ENCODE results near the gene DGCR2. TPM values are rescaled to one million over a fixed set of nuclear protein-coding genes. Genes with fewer than 3 reads are reported as not detected.

The DGCR2 gene
- total and polyA plus RNA-seq, 2 experiments from 2014 or later, result 65.8 to 82.1 TPM

DNA sequence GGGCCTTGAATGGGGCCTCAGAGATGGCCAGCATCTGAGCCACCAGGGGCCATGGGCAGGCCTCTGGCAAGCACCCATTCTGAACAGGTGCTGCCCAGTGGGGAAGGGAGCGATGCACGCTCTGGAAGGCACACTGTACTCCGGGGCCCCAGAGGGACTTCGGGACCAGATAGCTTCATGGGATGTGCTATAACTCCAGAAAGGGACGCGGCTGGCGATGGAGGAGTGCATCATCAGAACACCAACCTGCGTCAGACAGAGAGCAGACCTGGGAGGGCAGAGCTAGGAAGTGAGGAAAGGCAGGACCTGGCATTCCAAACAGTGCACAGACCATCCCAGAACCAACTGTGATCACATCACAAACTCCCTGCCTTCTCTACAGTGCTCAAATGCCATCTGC is 16.8 kb downstream of the DGCR2 start:
- no peaks in the 10 kb centered on the region for H3K27me3 ChIP-seq
- H3K4me1 ChIP-seq (ENCODE audit: low read depth), result no peaks in the 10 kb centered on the region
- no peak overlapping the region for H3K27ac ChIP-seq
- no peak overlapping the region for H3K4me3 ChIP-seq
- DNase-seq (ENCODE audit: low read depth in 1 of 2, low spot score in 1 of 2), result no peak
- TF ChIP-seq, protein P1, sequence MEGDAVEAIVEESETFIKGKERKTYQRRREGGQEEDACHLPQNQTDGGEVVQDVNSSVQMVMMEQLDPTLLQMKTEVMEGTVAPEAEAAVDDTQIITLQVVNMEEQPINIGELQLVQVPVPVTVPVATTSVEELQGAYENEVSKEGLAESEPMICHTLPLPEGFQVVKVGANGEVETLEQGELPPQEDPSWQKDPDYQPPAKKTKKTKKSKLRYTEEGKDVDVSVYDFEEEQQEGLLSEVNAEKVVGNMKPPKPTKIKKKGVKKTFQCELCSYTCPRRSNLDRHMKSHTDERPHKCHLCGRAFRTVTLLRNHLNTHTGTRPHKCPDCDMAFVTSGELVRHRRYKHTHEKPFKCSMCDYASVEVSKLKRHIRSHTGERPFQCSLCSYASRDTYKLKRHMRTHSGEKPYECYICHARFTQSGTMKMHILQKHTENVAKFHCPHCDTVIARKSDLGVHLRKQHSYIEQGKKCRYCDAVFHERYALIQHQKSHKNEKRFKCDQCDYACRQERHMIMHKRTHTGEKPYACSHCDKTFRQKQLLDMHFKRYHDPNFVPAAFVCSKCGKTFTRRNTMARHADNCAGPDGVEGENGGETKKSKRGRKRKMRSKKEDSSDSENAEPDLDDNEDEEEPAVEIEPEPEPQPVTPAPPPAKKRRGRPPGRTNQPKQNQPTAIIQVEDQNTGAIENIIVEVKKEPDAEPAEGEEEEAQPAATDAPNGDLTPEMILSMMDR (IDR thresholded peaks at IDR 0.05; ENCODE audit: low read depth, low read length), result no peak
- no peaks in the 10 kb centered on the region for H3K9me3 ChIP-seq (ENCODE audit: low read depth)
- H3K36me3 ChIP-seq, result no peaks in the 10 kb centered on the region

DNA sequence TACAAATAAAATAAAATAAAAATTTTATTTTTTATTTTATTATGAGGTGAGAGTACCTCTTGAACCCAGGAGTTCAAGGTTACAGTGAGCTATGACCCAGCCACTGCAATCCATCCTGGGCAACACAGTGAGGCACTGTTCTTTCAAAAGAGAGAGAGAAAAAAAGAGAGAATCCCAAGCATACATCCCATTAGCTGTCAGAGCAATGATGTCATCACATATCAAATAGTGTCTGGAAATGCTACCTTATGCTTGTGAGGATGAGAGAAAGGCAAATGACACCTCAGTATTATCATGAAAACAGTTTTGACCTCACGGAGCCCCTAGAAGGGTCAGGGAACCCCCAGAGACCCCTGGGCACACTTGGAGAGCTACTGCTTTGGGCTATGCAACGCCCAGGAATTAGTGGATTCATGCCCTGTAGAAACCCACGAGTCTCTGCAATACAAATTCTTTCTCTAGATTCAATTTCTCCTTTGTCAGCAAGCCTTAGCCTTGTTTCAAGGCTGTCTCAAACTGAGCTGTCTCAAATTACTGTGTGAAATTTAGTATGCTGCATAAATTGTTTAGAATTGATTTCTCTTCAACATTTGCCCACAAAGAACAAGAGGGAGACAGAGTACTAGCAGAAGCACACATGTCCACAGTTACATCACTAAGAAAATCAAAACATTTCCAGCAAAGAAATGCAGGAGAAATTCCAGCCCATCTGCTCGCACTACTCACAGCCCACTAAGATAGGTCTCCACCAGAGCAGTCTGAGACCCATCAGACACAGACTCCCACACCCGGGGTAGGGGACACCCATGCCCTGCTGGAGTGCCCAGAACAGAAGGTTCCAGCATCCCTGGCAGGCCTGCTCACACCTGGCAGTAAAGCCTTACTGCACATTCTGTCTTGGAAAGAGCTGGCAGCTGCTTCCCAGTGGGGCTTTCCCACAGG is 18.1 kb downstream of the DGCR2 start:
- no peak overlapping the region for H3K4me3 ChIP-seq
- DNase-seq (ENCODE audit: low read depth in 1 of 2, low spot score in 1 of 2), result no peak
- TF ChIP-seq, protein P1 (IDR thresholded peaks at IDR 0.05; ENCODE audit: low read depth, low read length), result no peak
- no peaks in the 10 kb centered on the region for H3K27me3 ChIP-seq
- H3K4me1 ChIP-seq (ENCODE audit: low read depth), result no peaks in the 10 kb centered on the region
- H3K27ac ChIP-seq, result peak overlapping the region; percentile 15
- no peaks in the 10 kb centered on the region for H3K9me3 ChIP-seq (ENCODE audit: low read depth)
- no peaks in the 10 kb centered on the region for H3K36me3 ChIP-seq

DNA sequence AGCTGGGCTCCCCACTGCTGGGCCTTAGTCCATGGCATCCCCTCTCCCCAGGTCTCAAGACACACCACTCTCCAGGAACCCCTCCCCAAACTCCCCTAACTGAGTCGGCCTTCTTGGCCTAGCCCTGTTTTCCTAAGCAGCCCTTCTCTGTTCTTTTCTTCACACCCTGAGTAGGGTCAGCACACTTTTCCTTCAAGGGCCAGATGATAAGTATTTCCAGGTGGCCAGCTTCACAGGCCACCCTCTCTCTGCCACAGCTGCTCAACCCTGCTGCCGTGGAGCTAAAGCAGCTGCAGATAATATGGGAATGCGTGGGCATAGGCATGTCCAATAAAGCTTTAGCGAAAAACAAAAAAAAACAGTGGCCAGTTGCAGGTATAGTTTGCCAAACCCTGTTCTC is 24.1 kb downstream of the DGCR2 start:
- TF ChIP-seq, protein P1 (IDR thresholded peaks at IDR 0.05; ENCODE audit: low read depth, low read length), result no peak
- H3K4me3 ChIP-seq, result no peak overlapping the region
- no peaks in the 10 kb centered on the region for H3K27me3 ChIP-seq
- H3K4me1 ChIP-seq (ENCODE audit: low read depth), result no peaks in the 10 kb centered on the region
- DNase-seq (ENCODE audit: low read depth in 1 of 2, low spot score in 1 of 2), result no peak
- no peaks in the 10 kb centered on the region for H3K9me3 ChIP-seq (ENCODE audit: low read depth)
- H3K36me3 ChIP-seq, result no peaks in the 10 kb centered on the region
- H3K27ac ChIP-seq, result peak overlapping the region; percentile 64

DNA sequence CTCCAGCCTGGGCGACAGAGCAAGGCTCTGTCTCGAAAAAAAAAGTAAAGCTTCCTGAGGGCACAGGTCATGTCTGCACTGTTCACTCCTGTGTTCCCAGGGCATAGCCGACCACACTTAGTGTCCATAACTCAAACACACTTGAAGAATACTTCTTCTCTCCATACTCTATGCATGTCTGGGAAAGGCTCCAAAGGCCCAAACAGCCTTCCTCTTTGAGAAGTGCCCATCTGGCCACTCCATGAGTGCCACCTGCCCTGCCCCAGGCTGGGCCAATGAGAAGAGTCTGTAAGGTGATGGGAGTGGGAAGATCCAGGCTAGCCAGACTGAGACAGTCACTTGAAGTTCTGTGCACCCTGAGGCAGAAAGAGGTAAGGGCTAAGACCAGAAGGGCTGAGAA is 24.7 kb downstream of the DGCR2 start:
- Histone ChIP-seq H3K9me3 (ENCODE audit: low read depth) (no peaks in the 10 kb centered on the region), H3K4me3 (no peak overlapping the region), H3K4me1 (ENCODE audit: low read depth) (no peaks in the 10 kb centered on the region), H3K27ac (no peak overlapping the region), H3K27me3 (no peaks in the 10 kb centered on the region), H3K36me3 (no peaks in the 10 kb centered on the region)
- TF ChIP-seq, protein P1 (IDR thresholded peaks at IDR 0.05; ENCODE audit: low read depth, low read length), result no peak
- no peak for DNase-seq (ENCODE audit: low read depth in 1 of 2, low spot score in 1 of 2)

DNA sequence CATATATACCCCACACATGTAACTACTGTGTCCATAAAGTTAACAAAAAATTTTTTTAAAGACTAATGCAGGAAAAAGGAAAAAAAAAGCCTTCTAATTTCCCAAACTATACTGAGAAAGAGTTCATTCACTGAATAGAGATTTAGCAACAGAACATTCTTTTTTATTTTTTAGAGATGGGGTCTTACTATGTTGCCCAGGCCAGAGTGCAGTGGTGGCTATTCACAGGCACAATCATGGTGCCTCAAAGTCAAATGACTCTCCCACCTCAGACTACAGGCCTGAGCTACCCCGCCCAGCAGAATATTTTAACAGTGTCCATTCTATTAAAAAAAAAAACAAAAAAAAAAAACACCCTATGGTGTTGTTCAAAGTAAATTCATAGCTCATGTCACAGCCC is 25.7 kb downstream of the DGCR2 start:
- H3K9me3 ChIP-seq (ENCODE audit: low read depth), result no peaks in the 10 kb centered on the region
- H3K4me1 ChIP-seq (ENCODE audit: low read depth), result no peaks in the 10 kb centered on the region
- TF ChIP-seq, protein P1 (IDR thresholded peaks at IDR 0.05; ENCODE audit: low read depth, low read length), result no peak
- no peaks in the 10 kb centered on the region for H3K36me3 ChIP-seq
- H3K4me3 ChIP-seq, result no peak overlapping the region
- DNase-seq (ENCODE audit: low read depth in 1 of 2, low spot score in 1 of 2), result no peak
- no peaks in the 10 kb centered on the region for H3K27me3 ChIP-seq
- no peak overlapping the region for H3K27ac ChIP-seq

Measured in cardiac muscle cell (in vitro differentiated cells and primary cell).